OCI-LY1 (cell line): ENCODE measurements around the gene CYP4F2.

Experiments
- H2AFZ ChIP-seq: fragments of 200-600 bp; sonication (generic), shearing (Covaris generic); 2 replicates; pipeline ENCODE4 v1.6.0; 2014; ENCODE audit warnings: antibody characterized with exemption, mild to moderate bottlenecking, low read length
- H3F3A ChIP-seq: fragments of 200-600 bp; sonication (generic), shearing (Covaris generic); 2 replicates; pipeline ENCODE4 v1.6.0; 2014; ENCODE audit warnings: mild to moderate bottlenecking, antibody characterized with exemption, low read length, moderate library complexity; ENCODE audit not compliant: insufficient read depth
- H3K27ac ChIP-seq: fragments of 200-600 bp; sonication (generic); 2 replicates; pipeline ENCODE4 v1.5.1; 2014; ENCODE audit warnings: low read length, mixed run types, mild to moderate bottlenecking, low read depth; ENCODE audit not compliant: poor library complexity, severe bottlenecking
- H3K27me3 ChIP-seq: fragments of 200-600 bp; sonication (generic); 2 replicates; pipeline ENCODE4 v1.6.0; 2014; ENCODE audit warnings: antibody characterized with exemption, mild to moderate bottlenecking, low read length, moderate library complexity; ENCODE audit not compliant: insufficient read depth
- H3K36me3 ChIP-seq: fragments of 200-600 bp; sonication (generic); 2 replicates; pipeline ENCODE4 v1.6.1; 2014; ENCODE audit warnings: mild to moderate bottlenecking, antibody characterized with exemption, low read length, moderate library complexity, mixed read lengths; ENCODE audit not compliant: insufficient read depth
- H3K4me1 ChIP-seq: fragments of 200-600 bp; sonication (generic); 2 replicates; pipeline ENCODE4 v1.5.1; 2014; ENCODE audit warnings: mild to moderate bottlenecking, low read length, moderate library complexity; ENCODE audit not compliant: insufficient read depth, severe bottlenecking
- H3K4me2 ChIP-seq: fragments of 200-600 bp; sonication (generic), shearing (Covaris generic); 2 replicates; pipeline ENCODE4 v1.6.1; 2014; ENCODE audit warnings: low read length
- H3K4me3 ChIP-seq: fragments of 200-600 bp; sonication (generic); 2 replicates; pipeline ENCODE4 v1.5.1; 2014; ENCODE audit warnings: low read length, low read depth, mild to moderate bottlenecking, mixed read lengths; ENCODE audit not compliant: poor library complexity, severe bottlenecking
- H3K79me2 ChIP-seq: fragments of 200-600 bp; shearing (Covaris generic); 2 replicates; pipeline ENCODE4 v1.6.1; 2016; ENCODE audit warnings: mixed run types, low read length, mixed read lengths; ENCODE audit not compliant: insufficient read depth
- H3K9ac ChIP-seq: fragments of 200-600 bp; sonication (generic), shearing (Covaris generic); 2 replicates; pipeline ENCODE4 v1.6.1; 2014; ENCODE audit warnings: mild to moderate bottlenecking, low read length, mixed read lengths
- H3K9me2 ChIP-seq: fragments of 200-600 bp; sonication (generic), shearing (Covaris generic); 2 replicates; pipeline ENCODE4 v1.6.1; 2014; ENCODE audit warnings: low read depth, mild to moderate bottlenecking, low read length, mixed read lengths
- H3K9me3 ChIP-seq: fragments of 200-600 bp; shearing (Covaris generic); 2 replicates; pipeline ENCODE4 v1.6.1; 2014; ENCODE audit warnings: low read length, mixed read lengths
- H4K20me1 ChIP-seq: fragments of 200-600 bp; sonication (generic), shearing (Covaris generic); 2 replicates; pipeline ENCODE4 v1.6.0; 2016; ENCODE audit warnings: mild to moderate bottlenecking, low read length; ENCODE audit not compliant: insufficient read depth
- CTCF ChIP-seq: fragments of 200-600 bp; sonication (generic), shearing (Covaris generic); IDR thresholded peaks from 2 replicates; pipeline ENCODE4 v1.5.1; 2017; ENCODE audit warnings: mild to moderate bottlenecking, antibody characterized with exemption, low read length, moderate library complexity, mixed read lengths
- EZH2 ChIP-seq: fragments of 200-600 bp; sonication (generic), shearing (Covaris generic); IDR thresholded peaks from 2 replicates; pipeline ENCODE4 v1.8.0; 2017; ENCODE audit warnings: borderline replicate concordance, mixed run types, mild to moderate bottlenecking, antibody characterized with exemption, low read length, moderate library complexity, mixed read lengths

CYP4F2 gene

GRCh38 chr19:15897026-15897737 lies 692 bp downstream of the CYP4F2 start:
- TF ChIP-seq EZH2 (no peak), CTCF (no peak)
- Histone ChIP-seq H3K9ac (no peak overlapping the region), H3F3A (no peaks in the 10 kb centered on the region), H3K9me2 (no peaks in the 10 kb centered on the region), H2AFZ (no peak overlapping the region), H3K4me2 (no peak overlapping the region), H3K4me1 (no peaks in the 10 kb centered on the region), H3K79me2 (no peaks in the 10 kb centered on the region), H3K27ac (no peak overlapping the region), H3K36me3 (no peaks in the 10 kb centered on the region), H3K27me3 (no peaks in the 10 kb centered on the region), H3K9me3 (no peaks in the 10 kb centered on the region), H4K20me1 (no peaks in the 10 kb centered on the region), H3K4me3 (no peak overlapping the region)

DNA sequence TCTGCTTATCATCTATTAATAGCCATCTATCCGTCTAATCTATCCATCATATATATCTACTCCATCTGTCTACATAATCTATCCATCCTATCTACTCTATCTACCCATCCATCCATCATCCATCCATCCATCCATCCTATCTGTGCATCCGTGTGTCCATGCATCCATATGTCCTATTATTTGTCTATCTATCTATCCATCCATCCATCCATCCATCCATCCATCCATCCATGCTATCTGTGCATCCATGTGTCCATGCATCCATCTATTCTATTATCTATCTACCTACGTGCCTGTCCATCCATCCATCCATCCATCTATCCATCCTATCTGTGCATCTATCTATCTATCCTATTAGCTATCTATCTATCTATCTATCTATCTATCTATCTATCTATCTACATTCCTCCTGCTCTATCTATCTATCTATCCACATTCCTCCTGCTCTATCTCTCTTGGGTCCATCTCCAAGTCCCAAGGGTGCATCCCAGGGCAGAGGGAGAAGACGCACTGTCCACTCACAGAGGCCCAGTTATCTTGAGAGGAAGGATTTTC lies 1.9 kb downstream of the CYP4F2 start:
- Histone ChIP-seq H3K4me3 (no peak overlapping the region), H3K9ac (no peak overlapping the region), H3K4me1 (no peaks in the 10 kb centered on the region), H3F3A (no peaks in the 10 kb centered on the region), H3K27me3 (no peaks in the 10 kb centered on the region), H4K20me1 (no peaks in the 10 kb centered on the region), H3K27ac (no peak overlapping the region), H3K4me2 (no peak overlapping the region), H3K79me2 (no peaks in the 10 kb centered on the region), H3K36me3 (no peaks in the 10 kb centered on the region), H3K9me3 (no peaks in the 10 kb centered on the region), H3K9me2 (no peaks in the 10 kb centered on the region), H2AFZ (no peak overlapping the region)
- TF ChIP-seq EZH2 (no peak), CTCF (no peak)

GRCh38 chr19:15894359-15894758 lies 3.5 kb downstream of the CYP4F2 start:
- no peak overlapping the region for H3K4me3 ChIP-seq
- no peaks in the 10 kb centered on the region for H3K27me3 ChIP-seq
- H3F3A ChIP-seq: no peaks in the 10 kb centered on the region
- TF ChIP-seq EZH2 (no peak), CTCF (no peak)
- H3K9ac ChIP-seq: no peak overlapping the region
- no peaks in the 10 kb centered on the region for H3K79me2 ChIP-seq
- no peaks in the 10 kb centered on the region for H3K9me3 ChIP-seq
- H3K36me3 ChIP-seq: no peaks in the 10 kb centered on the region
- H3K27ac ChIP-seq: no peak overlapping the region
- no peak overlapping the region for H3K4me2 ChIP-seq
- H4K20me1 ChIP-seq: no peaks in the 10 kb centered on the region
- H3K9me2 ChIP-seq: no peaks in the 10 kb centered on the region
- no peaks in the 10 kb centered on the region for H3K4me1 ChIP-seq
- H2AFZ ChIP-seq: no peak overlapping the region
